RWPE2 (cell line): ENCODE data around the gene MMP2.

Source experiments
- ATAC-seq: fragments of 200-7000 bp; cut with Tn5 transposase; 3 replicates; pipeline ENCODE4 v1.9.1; 2021; ENCODE audit warnings: low read depth
- DNase-seq: peaks from one replicate; pipeline ENCODE4 v3.0.0-alpha.2; 2020; ENCODE audit warnings: low spot score
- H3K27ac ChIP-seq: fragments of 450-650 bp; 2 replicates; pipeline ENCODE4 v1.5.1; 2017; ENCODE audit warnings: mild to moderate bottlenecking; ENCODE audit not compliant: poor library complexity, severe bottlenecking
- H3K27me3 ChIP-seq: fragments of 250-450 bp; sonication (Bioruptor Pico); 2 replicates; pipeline ENCODE4 v1.5.1; 2021; ENCODE audit warnings: mild to moderate bottlenecking, moderate library complexity; ENCODE audit not compliant: insufficient read depth, poor library complexity, severe bottlenecking
- H3K36me3 ChIP-seq: fragments of 250-450 bp; sonication (Bioruptor Pico); 2 replicates; pipeline ENCODE4 v1.5.1; 2020; ENCODE audit warnings: low read depth, mild to moderate bottlenecking, moderate library complexity
- H3K4me1 ChIP-seq: fragments of 250-450 bp; sonication (Bioruptor Pico); 2 replicates; pipeline ENCODE4 v1.5.1; 2021; ENCODE audit warnings: mild to moderate bottlenecking, moderate library complexity; ENCODE audit not compliant: insufficient read depth, poor library complexity, severe bottlenecking
- H3K4me3 ChIP-seq: fragments of 250-450 bp; sonication (Bioruptor Pico); 2 replicates; pipeline ENCODE4 v1.5.1; 2021; ENCODE audit warnings: mild to moderate bottlenecking, moderate library complexity; ENCODE audit not compliant: severe bottlenecking
- H3K9me3 ChIP-seq: fragments of 250-450 bp; sonication (Bioruptor Pico); 2 replicates; pipeline ENCODE4 v1.5.1; 2021; ENCODE audit warnings: mild to moderate bottlenecking, moderate library complexity; ENCODE audit not compliant: severe bottlenecking
- TF ChIP-seq, protein P1 (sequence below): fragments of 450-650 bp; IDR thresholded peaks from one replicate; pipeline ENCODE4 v1.5.1; 2017; ENCODE audit warnings: mild to moderate bottlenecking, moderate library complexity; ENCODE audit not compliant: poor library complexity, severe bottlenecking

Gene MMP2

GRCh38 chr16:55515111-55515510 lies 36.1 kb downstream of the MMP2 start:
- peaks cover 37% of the 10 kb centered on the region for H3K36me3 ChIP-seq
- H3K4me3 ChIP-seq = no peak overlapping the region
- TF ChIP-seq, protein P1, sequence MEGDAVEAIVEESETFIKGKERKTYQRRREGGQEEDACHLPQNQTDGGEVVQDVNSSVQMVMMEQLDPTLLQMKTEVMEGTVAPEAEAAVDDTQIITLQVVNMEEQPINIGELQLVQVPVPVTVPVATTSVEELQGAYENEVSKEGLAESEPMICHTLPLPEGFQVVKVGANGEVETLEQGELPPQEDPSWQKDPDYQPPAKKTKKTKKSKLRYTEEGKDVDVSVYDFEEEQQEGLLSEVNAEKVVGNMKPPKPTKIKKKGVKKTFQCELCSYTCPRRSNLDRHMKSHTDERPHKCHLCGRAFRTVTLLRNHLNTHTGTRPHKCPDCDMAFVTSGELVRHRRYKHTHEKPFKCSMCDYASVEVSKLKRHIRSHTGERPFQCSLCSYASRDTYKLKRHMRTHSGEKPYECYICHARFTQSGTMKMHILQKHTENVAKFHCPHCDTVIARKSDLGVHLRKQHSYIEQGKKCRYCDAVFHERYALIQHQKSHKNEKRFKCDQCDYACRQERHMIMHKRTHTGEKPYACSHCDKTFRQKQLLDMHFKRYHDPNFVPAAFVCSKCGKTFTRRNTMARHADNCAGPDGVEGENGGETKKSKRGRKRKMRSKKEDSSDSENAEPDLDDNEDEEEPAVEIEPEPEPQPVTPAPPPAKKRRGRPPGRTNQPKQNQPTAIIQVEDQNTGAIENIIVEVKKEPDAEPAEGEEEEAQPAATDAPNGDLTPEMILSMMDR = no peak
- H3K9me3 ChIP-seq = peaks cover 10% of the 10 kb centered on the region
- ATAC-seq (no peak), DNase-seq (no peak)
- peaks cover 11% of the 10 kb centered on the region for H3K4me1 ChIP-seq
- H3K27ac ChIP-seq = no peak overlapping the region
- no peaks in the 10 kb centered on the region for H3K27me3 ChIP-seq

DNA sequence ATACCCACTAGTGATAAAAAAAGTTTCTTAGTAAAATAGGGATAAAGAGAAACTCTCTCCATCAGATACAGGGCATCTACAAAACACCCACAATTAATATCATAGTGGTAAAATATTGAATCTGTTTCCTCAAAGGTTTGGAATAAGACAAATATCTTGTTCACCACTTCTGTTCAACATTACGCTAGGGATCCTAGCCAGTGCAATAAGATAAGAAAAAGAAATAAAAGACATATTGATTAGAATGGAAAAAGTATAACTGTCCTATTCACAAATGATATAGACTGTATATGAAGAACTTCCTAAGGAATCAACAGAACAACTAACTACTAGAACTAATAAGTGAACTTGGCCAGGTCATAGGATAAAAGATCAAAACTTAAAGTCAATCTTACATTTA lies 42.8 kb downstream of the MMP2 start:
- DNase-seq (no peak), ATAC-seq (no peak)
- TF ChIP-seq, protein P1 = no peak
- no peak overlapping the region for H3K27ac ChIP-seq
- no peak overlapping the region for H3K4me3 ChIP-seq
- H3K27me3 ChIP-seq = no peaks in the 10 kb centered on the region
- peaks cover 24% of the 10 kb centered on the region for H3K36me3 ChIP-seq
- peaks cover 3% of the 10 kb centered on the region for H3K9me3 ChIP-seq
- H3K4me1 ChIP-seq = peaks cover 12% of the 10 kb centered on the region

DNA sequence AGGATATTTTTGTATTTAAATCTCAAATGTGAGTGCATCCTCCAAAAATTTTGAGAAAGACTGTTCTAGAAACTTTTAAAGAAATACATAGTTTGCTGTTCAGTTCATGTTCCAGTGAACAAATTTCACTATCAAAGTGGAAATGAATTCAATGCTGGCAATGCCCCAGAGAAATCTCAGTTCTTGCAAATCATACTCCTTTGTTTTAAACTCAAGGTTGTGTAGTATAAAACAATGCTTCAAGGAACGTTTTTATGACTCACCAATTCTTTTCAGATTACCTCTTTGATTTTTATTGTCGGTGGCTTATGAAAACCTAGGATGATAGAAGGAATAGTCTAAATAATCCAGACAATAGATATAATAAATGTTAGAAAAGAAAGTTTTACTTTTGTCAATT lies 47.4 kb downstream of the MMP2 start:
- peak; percentile 49; the same call in 2 of the 3 replicates for ATAC-seq
- Histone ChIP-seq H3K27me3 (no peaks in the 10 kb centered on the region), H3K9me3 (peaks cover 3% of the 10 kb centered on the region), H3K36me3 (peaks cover 44% of the 10 kb centered on the region), H3K4me1 (peaks cover 13% of the 10 kb centered on the region), H3K27ac (peak overlapping the region; percentile 28), H3K4me3 (no peak overlapping the region)
- TF ChIP-seq, protein P1 = no peak
- DNase-seq = no peak

DNA sequence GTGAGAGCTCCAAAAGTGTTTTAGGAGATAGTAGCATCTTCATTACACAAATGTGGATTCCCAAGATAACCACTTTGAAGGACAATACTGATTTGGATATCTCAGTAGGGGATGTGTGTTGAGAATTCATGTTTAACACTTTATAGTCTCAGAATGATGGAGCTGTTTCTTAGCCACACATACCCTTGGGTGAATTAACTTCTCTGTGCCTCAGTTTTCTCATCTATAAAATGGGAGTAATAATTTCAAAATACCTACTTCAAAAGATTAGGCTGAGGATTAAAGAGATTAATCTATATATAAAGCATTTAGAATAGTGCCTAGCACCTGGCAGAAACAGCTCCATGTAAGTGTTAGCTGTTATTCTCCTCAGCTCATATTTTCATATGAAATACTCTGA lies 48.9 kb downstream of the MMP2 start:
- Histone ChIP-seq H3K27me3 (no peaks in the 10 kb centered on the region), H3K4me3 (no peak overlapping the region), H3K27ac (no peak overlapping the region), H3K9me3 (no peaks in the 10 kb centered on the region), H3K4me1 (peaks cover 13% of the 10 kb centered on the region), H3K36me3 (peaks cover 47% of the 10 kb centered on the region)
- ATAC-seq = no peak
- TF ChIP-seq, protein P1 = no peak
- no peak for DNase-seq

- no peak for DNase-seq
- ATAC-seq = no peak
Measured at GRCh38 chr16:55529018-55529417, 50.0 kb downstream of the MMP2 start.

More at GRCh38 chr16:55529018-55529417, 50.0 kb downstream of the MMP2 start:
- peaks cover 15% of the 10 kb centered on the region for H3K4me1 ChIP-seq
- no peak overlapping the region for H3K4me3 ChIP-seq
- H3K36me3 ChIP-seq = peaks cover 55% of the 10 kb centered on the region
- H3K27ac ChIP-seq = no peak overlapping the region
- H3K27me3 ChIP-seq = no peaks in the 10 kb centered on the region
- H3K9me3 ChIP-seq = no peaks in the 10 kb centered on the region
- TF ChIP-seq, protein P1 = no peak
